ENCODE measurements around the gene GMPR.
"Not testable (repeated sequence)": the region's sequence is repeated elsewhere in the genome, so short reads cannot be mapped to it uniquely, and the experiment has no call there.

Gene GMPR

DNA sequence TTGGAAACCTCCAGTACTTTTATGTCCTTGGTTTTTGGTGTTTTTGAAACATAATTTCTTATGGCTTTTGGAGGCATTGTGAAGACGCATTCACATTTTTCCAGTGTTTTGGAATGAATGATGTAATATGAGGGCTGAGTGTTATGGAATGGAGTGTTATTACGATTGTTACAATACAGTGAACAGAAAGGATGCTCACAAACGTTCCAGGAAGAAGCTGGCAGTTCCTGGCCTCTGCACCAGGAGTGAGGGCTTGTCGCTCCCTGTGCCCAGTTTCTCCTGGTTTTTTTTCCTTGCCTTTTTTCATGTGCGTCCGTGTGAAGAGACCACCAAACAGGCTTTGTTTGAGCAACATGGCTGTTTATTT, 20.3 kb downstream of the GMPR start:
- Mint-ChIP-seq H3K4me1 (no peaks in the 10 kb centered on the region), H3K9me3 (no peaks in the 10 kb centered on the region), H3K36me3 (ENCODE audit: insufficient read depth) (no peaks in the 10 kb centered on the region), H3K27ac (ENCODE audit: low read depth) (no peak overlapping the region), H3K4me3 (no peak overlapping the region), H3K27me3 (no peaks in the 10 kb centered on the region)
- DNase-seq (ENCODE audit: low spot score in 2 of 2) (no peak), ATAC-seq (replicated peaks; ENCODE audit: extremely low read depth, poor library complexity, severe bottlenecking) (no peak)

GRCh38 chr6:16259604-16260003, 21.2 kb downstream of the GMPR start:
- not testable (repeated sequence) for H3K4me1 Mint-ChIP-seq; H3K27me3 Mint-ChIP-seq; H3K4me3 Mint-ChIP-seq; H3K36me3 Mint-ChIP-seq (ENCODE audit: insufficient read depth); ATAC-seq (replicated peaks; ENCODE audit: extremely low read depth, poor library complexity, severe bottlenecking); DNase-seq (ENCODE audit: low spot score in 2 of 2); H3K9me3 Mint-ChIP-seq; H3K27ac Mint-ChIP-seq (ENCODE audit: low read depth)

- not testable (repeated sequence) for DNase-seq (ENCODE audit: low spot score in 2 of 2); H3K4me3 Mint-ChIP-seq; H3K27me3 Mint-ChIP-seq; H3K4me1 Mint-ChIP-seq; ATAC-seq (replicated peaks; ENCODE audit: extremely low read depth, poor library complexity, severe bottlenecking); H3K9me3 Mint-ChIP-seq; H3K36me3 Mint-ChIP-seq (ENCODE audit: insufficient read depth); H3K27ac Mint-ChIP-seq (ENCODE audit: low read depth)
Observed at GRCh38 chr6:16260602-16261001, 22.2 kb downstream of the GMPR start.

- not testable (repeated sequence) for H3K27me3 Mint-ChIP-seq; DNase-seq (ENCODE audit: low spot score in 2 of 2); H3K9me3 Mint-ChIP-seq; H3K4me3 Mint-ChIP-seq; H3K27ac Mint-ChIP-seq (ENCODE audit: low read depth); H3K36me3 Mint-ChIP-seq (ENCODE audit: insufficient read depth); H3K4me1 Mint-ChIP-seq; ATAC-seq (replicated peaks; ENCODE audit: extremely low read depth, poor library complexity, severe bottlenecking)
Observed at GRCh38 chr6:16262773-16263172, 24.4 kb downstream of the GMPR start.

- not testable (repeated sequence) for DNase-seq (ENCODE audit: low spot score in 2 of 2); H3K27me3 Mint-ChIP-seq; H3K27ac Mint-ChIP-seq (ENCODE audit: low read depth); ATAC-seq (replicated peaks; ENCODE audit: extremely low read depth, poor library complexity, severe bottlenecking); H3K9me3 Mint-ChIP-seq; H3K4me3 Mint-ChIP-seq; H3K4me1 Mint-ChIP-seq; H3K36me3 Mint-ChIP-seq (ENCODE audit: insufficient read depth)
Observed at GRCh38 chr6:16263464-16264099, 25.2 kb downstream of the GMPR start.

GRCh38 chr6:16264785-16265184, 26.4 kb downstream of the GMPR start:
- Mint-ChIP-seq H3K9me3 (no peaks in the 10 kb centered on the region), H3K27me3 (no peaks in the 10 kb centered on the region), H3K4me1 (no peaks in the 10 kb centered on the region), H3K4me3 (no peak overlapping the region), H3K36me3 (ENCODE audit: insufficient read depth) (no peaks in the 10 kb centered on the region), H3K27ac (ENCODE audit: low read depth) (no peak overlapping the region)
- DNase-seq (ENCODE audit: low spot score in 2 of 2) (no peak), ATAC-seq (replicated peaks; ENCODE audit: extremely low read depth, poor library complexity, severe bottlenecking) (no peak)

GRCh38 chr6:16265351-16266341, 27.3 kb downstream of the GMPR start:
- ATAC-seq (replicated peaks; ENCODE audit: extremely low read depth, poor library complexity, severe bottlenecking) (no peak), DNase-seq (ENCODE audit: low spot score in 2 of 2) (no peak)
- Mint-ChIP-seq H3K27ac (ENCODE audit: low read depth) (no peak overlapping the region), H3K36me3 (ENCODE audit: insufficient read depth) (no peaks in the 10 kb centered on the region), H3K27me3 (no peaks in the 10 kb centered on the region), H3K9me3 (no peaks in the 10 kb centered on the region), H3K4me3 (no peak overlapping the region), H3K4me1 (no peaks in the 10 kb centered on the region)

DNA sequence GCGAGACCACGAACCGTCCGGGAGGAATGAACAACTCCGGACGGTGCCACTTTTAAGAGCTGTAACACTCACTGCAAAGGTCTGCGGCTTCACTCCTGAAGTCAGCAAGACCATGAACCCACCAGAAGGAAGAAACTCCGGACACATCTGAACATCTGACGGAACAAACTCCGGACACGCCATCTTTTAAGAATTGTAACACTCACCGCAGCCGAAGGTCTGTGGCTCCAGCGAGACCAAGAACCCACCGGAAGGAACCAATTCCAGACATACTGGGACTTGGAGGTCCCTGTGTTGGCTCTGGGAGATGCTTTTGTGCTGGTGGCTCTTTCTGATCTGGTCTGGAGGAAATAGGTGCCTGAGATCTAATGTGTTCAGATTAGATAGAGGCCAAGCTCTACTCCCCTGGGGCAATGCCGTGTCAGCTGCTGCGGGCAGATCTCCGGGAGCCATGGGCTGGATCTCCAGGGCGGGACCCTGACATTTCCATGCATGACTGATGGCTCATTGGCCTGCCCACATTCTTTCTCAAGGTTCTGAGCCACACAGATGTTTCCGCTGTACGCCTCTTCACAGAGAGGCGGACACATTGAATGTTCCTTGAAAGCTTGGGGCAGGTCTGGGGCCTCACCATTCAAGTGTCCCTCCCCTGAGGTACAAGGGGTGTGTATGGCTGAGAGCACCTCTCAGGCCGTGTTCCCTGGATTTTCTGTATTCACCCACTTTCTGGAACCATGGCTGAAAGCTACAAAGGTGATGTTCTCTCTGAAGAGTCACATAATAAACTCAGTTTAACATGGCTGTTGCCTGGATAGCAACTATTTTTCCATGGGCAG, 29.3 kb downstream of the GMPR start:
- H3K36me3 Mint-ChIP-seq (ENCODE audit: insufficient read depth) = no peaks in the 10 kb centered on the region
- no peak for ATAC-seq (replicated peaks; ENCODE audit: extremely low read depth, poor library complexity, severe bottlenecking)
- no peaks in the 10 kb centered on the region for H3K9me3 Mint-ChIP-seq
- H3K27me3 Mint-ChIP-seq = no peaks in the 10 kb centered on the region
- DNase-seq (ENCODE audit: low spot score in 2 of 2) = no peak
- H3K27ac Mint-ChIP-seq (ENCODE audit: low read depth) = no peak overlapping the region
- no peaks in the 10 kb centered on the region for H3K4me1 Mint-ChIP-seq
- no peak overlapping the region for H3K4me3 Mint-ChIP-seq

- ATAC-seq (replicated peaks; ENCODE audit: extremely low read depth, poor library complexity, severe bottlenecking); H3K36me3 Mint-ChIP-seq (ENCODE audit: insufficient read depth); H3K4me1 Mint-ChIP-seq; H3K9me3 Mint-ChIP-seq; H3K27ac Mint-ChIP-seq (ENCODE audit: low read depth); H3K4me3 Mint-ChIP-seq; H3K27me3 Mint-ChIP-seq; DNase-seq (ENCODE audit: low spot score in 2 of 2): not testable (repeated sequence)
Observed at GRCh38 chr6:16269442-16270070, 31.2 kb downstream of the GMPR start.

DNA sequence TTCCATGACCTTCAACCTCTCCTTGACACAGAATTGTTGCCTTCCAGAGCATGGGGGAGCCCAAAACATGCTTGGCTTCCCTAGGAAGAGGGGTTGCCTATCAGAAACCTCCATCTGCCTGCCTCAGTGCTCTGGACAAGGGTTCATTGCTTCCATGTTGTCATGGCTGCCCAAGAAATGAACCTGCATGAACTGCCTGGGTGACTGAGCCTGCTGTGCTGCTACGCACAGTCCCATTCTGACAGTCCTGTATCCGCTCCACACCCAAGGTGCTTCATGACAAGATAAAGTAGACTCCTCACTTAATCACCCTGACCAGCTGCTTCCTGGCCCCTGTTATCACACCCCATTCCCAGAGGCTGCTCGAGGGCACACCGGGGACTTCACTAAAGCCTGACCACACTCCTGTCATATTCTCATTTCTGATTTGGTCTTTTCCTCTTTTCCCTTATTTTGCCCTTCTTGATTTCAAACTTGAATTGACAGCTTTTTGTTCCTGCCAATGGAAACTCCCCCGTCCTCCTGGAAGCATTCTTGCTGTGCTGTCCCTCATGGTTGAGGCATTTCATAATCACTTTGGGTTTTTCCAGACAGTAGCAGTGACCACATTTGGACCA, 31.9 kb downstream of the GMPR start:
- Mint-ChIP-seq H3K4me1 (no peaks in the 10 kb centered on the region), H3K27me3 (no peaks in the 10 kb centered on the region), H3K27ac (ENCODE audit: low read depth) (no peak overlapping the region), H3K36me3 (ENCODE audit: insufficient read depth) (no peaks in the 10 kb centered on the region), H3K4me3 (no peak overlapping the region), H3K9me3 (no peaks in the 10 kb centered on the region)
- DNase-seq (ENCODE audit: low spot score in 2 of 2) = no peak
- no peak for ATAC-seq (replicated peaks; ENCODE audit: extremely low read depth, poor library complexity, severe bottlenecking)

DNA sequence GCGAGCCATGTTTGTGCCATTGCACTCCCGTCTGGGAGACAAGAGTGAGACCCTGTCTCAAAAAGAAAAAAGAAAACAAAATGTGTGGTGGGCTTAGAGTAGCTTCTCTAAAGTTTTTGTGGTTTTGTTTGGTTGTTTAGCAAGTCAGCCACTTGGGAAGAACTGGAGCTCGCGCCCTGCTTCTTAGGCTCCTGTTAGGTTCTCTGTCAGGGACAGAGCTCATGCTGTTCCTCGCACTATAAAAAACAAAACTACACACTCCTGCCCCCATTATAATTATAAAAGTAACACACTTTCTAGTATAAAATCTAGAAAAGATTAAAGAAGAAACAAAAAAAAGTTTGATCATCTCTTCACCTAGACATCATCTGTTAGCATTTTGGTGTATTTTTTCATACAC, 33.0 kb downstream of the GMPR start:
- Mint-ChIP-seq H3K9me3 (no peaks in the 10 kb centered on the region), H3K4me1 (no peaks in the 10 kb centered on the region), H3K36me3 (ENCODE audit: insufficient read depth) (no peaks in the 10 kb centered on the region), H3K4me3 (no peak overlapping the region), H3K27ac (ENCODE audit: low read depth) (no peak overlapping the region), H3K27me3 (no peaks in the 10 kb centered on the region)
- DNase-seq (ENCODE audit: low spot score in 2 of 2) (no peak), ATAC-seq (replicated peaks; ENCODE audit: extremely low read depth, poor library complexity, severe bottlenecking) (no peak)

DNA sequence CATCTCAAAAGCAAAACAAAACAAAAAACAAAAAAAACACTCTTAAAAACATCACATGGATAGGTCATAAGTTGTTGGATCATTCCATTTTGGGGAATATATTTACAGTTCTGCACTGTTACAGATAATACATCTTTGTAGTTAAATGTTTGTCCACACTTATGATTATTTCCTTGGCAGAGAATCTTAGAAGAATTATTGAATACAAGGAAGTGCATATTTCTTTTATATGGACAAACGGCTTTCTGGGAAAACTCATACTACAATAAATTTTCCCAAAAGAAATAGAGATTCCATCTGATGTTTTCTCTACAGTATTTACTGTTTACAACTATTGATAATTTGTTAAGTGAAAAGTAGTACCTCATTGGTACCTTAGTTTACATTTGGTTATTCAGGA, 33.8 kb downstream of the GMPR start:
- no peaks in the 10 kb centered on the region for H3K27me3 Mint-ChIP-seq

More for the DNA sequence above, 33.8 kb downstream of the GMPR start:
- no peaks in the 10 kb centered on the region for H3K4me1 Mint-ChIP-seq
- no peak overlapping the region for H3K27ac Mint-ChIP-seq (ENCODE audit: low read depth)
- DNase-seq (ENCODE audit: low spot score in 2 of 2) = no peak
- ATAC-seq (replicated peaks; ENCODE audit: extremely low read depth, poor library complexity, severe bottlenecking) = no peak
- no peaks in the 10 kb centered on the region for H3K9me3 Mint-ChIP-seq
- H3K4me3 Mint-ChIP-seq = no peak overlapping the region
- H3K36me3 Mint-ChIP-seq (ENCODE audit: insufficient read depth) = no peaks in the 10 kb centered on the region
